Superior temporal gyrus (tissue), 1 donor: Measurements from ENCODE around the gene CROT.
A peak's percentile ranks its signal among the peaks of the same experiment; 100 is the strongest.

Experiments
- DNase-seq: peaks from one replicate; pipeline ENCODE4 v3.0.0-alpha.2; 2016; ENCODE audit errors: extremely low spot score

CROT gene

DNA sequence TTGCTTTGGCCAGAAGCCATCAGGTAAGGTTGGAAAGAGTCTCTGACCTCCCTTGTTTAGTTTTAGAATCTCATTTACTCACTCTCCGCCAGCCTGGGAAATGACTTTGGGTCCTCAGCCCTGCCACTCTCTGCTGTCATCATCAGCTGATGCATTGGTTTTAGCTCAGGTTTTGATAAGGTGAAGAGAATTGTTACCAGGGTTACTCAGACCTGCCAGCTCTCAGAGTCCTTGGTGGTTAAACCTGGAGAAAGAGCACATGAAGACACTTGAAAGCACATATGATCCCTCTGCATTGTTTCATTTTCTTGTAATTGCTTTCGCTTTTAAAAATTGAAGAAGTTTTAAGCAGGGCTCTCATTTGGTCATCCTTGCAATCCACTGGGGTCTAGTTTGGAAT lies 4.0 kb upstream of the CROT start:
- DNase-seq: no peak

- no peak for DNase-seq
Measured at GRCh38 chr7:87342231-87342630, 3.2 kb upstream of the CROT start.

- no peak for DNase-seq
Measured at GRCh38 chr7:87344446-87344845, 1.0 kb upstream of the CROT start.

- peak; percentile 41 for DNase-seq
Measured at GRCh38 chr7:87345962-87346371, 503 bp downstream of the CROT start.

- DNase-seq: no peak
Measured at GRCh38 chr7:87347207-87347606, 1.7 kb downstream of the CROT start.

- no peak for DNase-seq
Measured at GRCh38 chr7:87347664-87348063, 2.2 kb downstream of the CROT start.

- DNase-seq: no peak
Measured at GRCh38 chr7:87354749-87355148, 9.3 kb downstream of the CROT start.

GRCh38 chr7:87356448-87356847 lies 11.0 kb downstream of the CROT start:
- DNase-seq: no peak

- DNase-seq: peak; percentile 64
Measured at GRCh38 chr7:87359366-87359765, 13.9 kb downstream of the CROT start.

DNA sequence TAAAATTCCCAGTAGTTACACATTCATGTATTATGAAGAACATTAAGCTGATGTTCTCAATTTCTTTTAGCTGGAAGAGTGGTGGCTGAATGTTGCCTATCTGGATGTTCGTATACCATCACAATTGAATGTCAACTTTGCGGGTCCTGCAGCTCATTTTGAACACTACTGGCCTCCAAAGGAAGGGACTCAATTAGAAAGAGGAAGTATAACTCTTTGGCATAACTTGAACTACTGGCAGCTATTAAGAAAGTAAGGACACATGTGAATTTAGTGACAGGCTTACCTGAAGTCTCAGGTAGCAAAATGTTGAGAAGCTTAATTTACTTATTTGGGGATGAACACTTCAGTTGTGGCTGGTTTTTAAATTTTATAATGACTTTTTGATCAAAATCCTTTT lies 15.9 kb downstream of the CROT start:
- no peak for DNase-seq

- DNase-seq: no peak
Measured at GRCh38 chr7:87363342-87363741, 17.9 kb downstream of the CROT start.

DNA sequence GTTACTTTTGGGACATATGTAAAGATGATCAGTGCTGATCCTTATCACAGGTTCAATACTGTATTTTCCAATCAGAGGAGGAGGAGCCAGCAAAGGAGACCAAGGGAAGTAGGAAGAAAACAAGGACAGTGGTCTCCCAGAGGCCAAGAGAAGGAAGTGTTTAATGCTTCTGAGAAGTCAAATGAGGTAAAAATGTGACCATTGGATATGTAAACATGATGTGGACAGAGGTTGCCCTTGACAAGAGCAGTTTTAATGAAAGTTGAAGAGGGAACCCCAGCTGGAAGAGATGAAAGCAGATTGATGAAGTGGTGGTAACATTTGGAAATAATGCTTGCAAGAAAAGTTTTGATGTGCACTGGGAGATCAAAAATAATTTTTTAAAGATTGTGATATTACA lies 18.8 kb downstream of the CROT start:
- no peak for DNase-seq

- DNase-seq: no peak
Measured at GRCh38 chr7:87369216-87369615, 23.8 kb downstream of the CROT start.

DNA sequence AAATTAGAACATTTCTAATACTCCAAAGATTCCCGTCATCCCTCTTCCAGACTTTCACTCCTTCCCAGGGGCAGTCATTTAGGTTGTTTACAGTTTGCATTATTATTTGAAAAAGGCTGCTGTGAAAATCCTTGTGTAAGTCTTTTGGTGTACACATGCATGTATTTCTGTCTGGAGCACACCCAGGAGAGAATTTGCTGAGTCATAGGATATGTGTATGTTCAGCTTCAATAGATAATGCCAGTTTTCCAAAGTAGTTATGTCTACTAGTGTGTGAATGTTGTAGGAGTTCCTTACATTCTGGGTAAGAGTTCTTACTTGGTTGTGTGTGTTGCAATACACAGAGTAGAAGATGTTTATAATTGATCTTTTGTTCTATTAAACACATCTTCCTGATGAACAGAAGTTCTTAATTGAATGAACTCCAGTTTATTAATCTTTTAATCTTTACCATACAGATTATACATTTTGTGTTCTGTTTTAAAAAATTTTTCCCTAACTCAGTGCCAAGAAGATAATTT lies 25.3 kb downstream of the CROT start:
- DNase-seq: no peak

DNA sequence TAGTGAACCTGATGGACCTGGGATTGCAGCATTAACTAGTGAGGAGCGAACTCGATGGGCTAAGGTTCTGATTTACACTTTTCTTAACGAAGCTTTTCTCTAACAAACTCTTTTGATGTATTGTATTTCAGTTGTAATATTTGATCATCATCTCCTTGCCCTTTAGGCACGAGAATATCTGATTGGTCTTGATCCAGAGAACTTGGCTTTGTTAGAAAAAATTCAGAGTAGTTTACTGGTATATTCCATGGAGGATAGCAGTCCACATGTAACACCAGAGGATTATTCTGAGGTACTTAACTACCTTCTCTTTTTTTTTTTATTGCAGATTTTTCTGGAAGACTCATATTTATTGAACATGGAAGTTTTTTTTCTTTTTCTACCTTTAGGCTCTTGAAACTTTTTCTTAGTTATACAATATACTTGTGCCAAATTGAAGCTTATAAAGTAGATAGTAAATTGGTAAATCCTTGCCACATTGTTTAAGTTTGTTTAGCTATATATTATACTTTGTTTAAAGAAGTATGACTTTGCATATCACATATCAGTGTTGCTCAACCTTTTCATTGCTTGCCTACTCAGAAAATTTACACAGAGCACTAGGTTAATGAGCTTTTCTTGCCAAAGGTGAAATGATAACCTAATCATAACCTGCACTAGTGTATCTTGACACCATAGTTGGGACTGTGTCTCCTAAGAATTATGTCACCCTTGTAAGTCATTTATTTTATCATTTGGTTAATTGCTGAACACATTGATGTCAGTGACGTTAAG lies 30.4 kb downstream of the CROT start:
- DNase-seq: no peak

- no peak for DNase-seq
Measured at GRCh38 chr7:87380905-87381304, 35.4 kb downstream of the CROT start.

DNA sequence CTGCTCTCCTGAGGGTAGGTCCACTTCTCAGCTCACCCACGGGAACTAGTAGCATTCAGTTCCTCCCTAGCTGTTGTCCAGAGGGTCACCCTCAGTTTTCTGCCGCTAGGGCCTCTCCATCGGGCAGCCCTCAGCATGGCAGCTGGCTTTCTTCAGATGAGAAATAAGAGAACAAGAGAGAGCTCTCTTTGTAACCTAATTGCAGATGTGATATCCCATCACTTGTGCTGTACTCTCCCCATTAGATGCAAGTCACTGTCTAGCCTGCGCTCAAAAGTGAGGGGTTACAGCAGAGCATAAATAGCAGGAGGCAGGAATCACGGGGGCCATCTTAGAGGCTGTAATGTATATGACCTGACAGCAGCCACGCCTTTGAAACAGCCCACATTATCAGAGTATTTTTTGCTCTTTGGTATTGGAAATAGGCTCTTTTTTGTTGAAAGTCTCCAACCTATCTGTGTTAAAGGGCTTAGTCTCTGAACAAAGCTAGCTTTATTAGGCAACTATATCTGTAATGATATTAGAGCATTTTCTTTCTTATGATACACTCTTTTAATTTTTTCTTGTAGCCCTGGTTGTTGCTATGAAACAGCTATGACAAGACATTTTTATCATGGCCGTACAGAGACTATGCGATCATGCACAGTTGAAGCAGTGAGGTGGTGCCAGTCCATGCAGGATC lies 45.7 kb downstream of the CROT start:
- DNase-seq: no peak

DNA sequence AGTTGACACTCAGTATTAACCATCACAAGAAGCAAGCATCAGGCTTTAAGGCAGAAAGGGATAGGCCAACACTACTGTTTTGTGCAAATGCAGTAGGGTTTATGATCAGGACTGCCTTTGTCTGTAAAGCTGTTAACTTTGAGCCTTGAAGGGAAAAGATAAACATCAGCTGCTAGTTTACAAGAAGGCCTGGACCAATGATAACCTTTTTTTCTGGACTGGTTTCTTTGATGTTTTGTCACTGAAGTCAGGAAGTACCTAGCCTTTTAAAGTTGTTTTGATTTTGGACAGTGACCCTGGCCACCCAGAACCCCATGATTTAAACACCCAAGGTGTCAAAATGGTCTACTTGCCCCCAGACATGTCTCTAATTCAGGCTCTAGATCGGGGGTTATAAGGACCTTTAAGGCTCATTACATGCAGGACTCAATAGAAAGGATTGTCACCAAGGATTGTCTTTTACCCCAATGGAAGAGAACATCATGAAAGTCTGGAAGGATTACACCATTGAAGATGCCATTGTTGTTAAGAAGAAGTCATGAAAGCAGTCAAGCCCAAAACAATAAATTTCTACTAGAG lies 50.1 kb downstream of the CROT start:
- DNase-seq: no peak

DNA sequence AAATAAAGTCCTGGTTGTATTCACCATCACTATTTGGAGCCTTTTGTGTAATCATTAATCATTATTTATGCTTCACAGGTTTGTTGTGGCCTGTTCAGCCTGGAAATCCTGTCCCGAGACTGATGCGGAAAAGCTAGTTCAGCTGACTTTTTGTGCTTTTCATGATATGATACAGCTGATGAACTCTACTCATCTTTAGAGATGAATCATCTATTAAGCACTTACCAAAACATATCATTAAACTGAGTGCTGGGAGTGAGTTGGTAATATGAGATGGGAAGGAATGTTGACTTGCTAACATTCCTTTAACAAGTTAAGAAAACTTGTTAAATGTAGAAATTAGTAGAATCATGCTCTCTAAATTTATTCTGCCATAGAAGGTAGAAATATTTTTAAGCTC lies 53.0 kb downstream of the CROT start:
- DNase-seq: no peak

DNA sequence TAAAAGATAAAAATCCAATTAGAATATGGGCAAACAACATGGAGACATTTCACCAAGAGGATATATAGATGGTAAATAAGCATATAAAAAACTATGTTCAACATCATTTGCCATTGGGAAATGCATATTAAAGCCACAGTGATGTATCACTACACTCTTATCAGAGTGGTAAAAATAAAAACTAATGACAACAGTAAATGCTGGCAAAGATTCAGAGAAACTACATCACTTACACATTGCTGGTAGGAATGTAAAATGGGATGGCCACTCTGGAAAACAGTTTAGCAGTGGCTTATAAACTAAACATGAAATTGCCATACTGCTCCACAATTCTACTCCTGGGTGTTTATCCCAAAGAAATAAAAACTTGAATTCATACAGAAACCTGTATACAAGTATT lies 59.2 kb downstream of the CROT start:
- DNase-seq: no peak

DNA sequence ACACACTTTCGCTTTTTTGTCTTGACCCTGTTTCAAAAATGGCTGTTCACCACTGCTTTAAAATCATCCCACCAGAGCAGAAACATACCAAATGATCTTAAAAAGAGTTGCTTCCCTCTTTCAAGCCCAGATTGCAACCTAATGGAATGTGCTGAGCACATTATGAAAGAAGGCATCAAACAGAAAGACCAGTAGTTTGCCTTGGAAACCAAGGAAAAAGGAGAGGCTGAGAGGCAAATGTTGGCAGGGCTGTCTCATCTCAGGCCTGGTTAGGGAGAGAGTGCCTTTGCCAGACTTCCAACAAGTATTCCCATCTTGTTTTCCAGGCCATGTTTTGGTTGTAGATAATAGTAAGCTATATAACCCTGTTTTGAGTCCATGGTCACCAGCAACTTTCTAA lies 65.7 kb downstream of the CROT start:
- no peak for DNase-seq

DNA sequence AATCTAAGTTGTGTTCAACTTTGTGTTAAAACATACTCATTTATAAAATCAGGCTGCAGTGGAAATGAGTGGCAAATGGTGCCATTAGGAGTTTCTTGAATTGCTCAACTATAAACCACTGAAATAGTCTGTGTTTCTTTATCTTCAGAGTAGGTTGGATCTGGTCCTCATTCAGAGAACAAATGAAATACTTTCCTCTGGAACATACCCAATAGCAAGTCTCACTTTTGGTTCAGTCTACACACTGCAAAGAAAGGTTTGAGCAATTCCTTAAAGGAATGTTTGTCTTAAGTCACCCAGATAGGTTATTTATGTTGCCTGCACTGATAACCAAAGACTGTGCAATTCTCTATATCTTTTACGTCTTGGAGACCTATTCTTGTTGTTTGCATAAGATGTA lies 67.6 kb downstream of the CROT start:
- no peak for DNase-seq
